Measurements from ENCODE around the gene KRTAP19-1. TPM values are rescaled to one million over a fixed set of nuclear protein-coding genes. Genes with fewer than 3 reads are reported as not detected.

KRTAP19-1 gene
- total RNA-seq, 1 donor from 2014 or later = not detected

- DNase-seq (ENCODE audit: low read depth, low spot score) = peak; percentile 28
- peak; percentile 67 for TF ChIP-seq CTCF (conservative IDR thresholded peaks at IDR 0.05)
- H3K36me3 Mint-ChIP-seq (ENCODE audit: low read depth) = no peaks in the 10 kb centered on the region
- no peak overlapping the region for H3K27ac Mint-ChIP-seq (ENCODE audit: unreplicated experiment)
- H3K4me1 Mint-ChIP-seq = peaks cover 4% of the 10 kb centered on the region
- H3K4me3 Mint-ChIP-seq = no peak overlapping the region
- peaks cover 3% of the 10 kb centered on the region for H3K9me3 Mint-ChIP-seq
- peaks cover 29% of the 10 kb centered on the region for H3K27me3 Mint-ChIP-seq (ENCODE audit: low read depth)
These were observed 46.0 kb downstream of the KRTAP19-1 start for GRCh38 chr21:30434033-30434631.

- no peak for DNase-seq (ENCODE audit: low read depth, low spot score)
These were observed 50.0 kb downstream of the KRTAP19-1 start, which contains the start of gene KRTAP13-4 for GRCh38 chr21:30430170-30430655. Gene KRTAP13-4, plus strand, starts transcription at chr21:30430220. Its CDS starts 56 bp downstream, at chr21:30430276.

More at GRCh38 chr21:30430170-30430655, 50.0 kb downstream of the KRTAP19-1 start, which contains the start of gene KRTAP13-4:
- H3K4me3 Mint-ChIP-seq = no peak within 1 kb of the TSS
- H3K9me3 Mint-ChIP-seq = peaks cover 3% of the 10 kb centered on the region
- no peak within 1 kb of the TSS for H3K27ac Mint-ChIP-seq (ENCODE audit: unreplicated experiment)
- peaks cover 4% of the 10 kb centered on the region for H3K4me1 Mint-ChIP-seq
- H3K27me3 Mint-ChIP-seq (ENCODE audit: low read depth) = peaks cover 15% of the 10 kb centered on the region
- H3K36me3 Mint-ChIP-seq (ENCODE audit: low read depth) = no peaks in the 10 kb centered on the region
- no peak for TF ChIP-seq CTCF (conservative IDR thresholded peaks at IDR 0.05)

Other genes with a start within 250 kb of the KRTAP19-1 start
- gene KRTAP24-1, start 197.4 kb downstream of the KRTAP19-1 start, total RNA-seq = not detected in 2 replicates
- gene KRTAP25-1, start 190.9 kb downstream of the KRTAP19-1 start, total RNA-seq = not detected in 2 replicates
- not detected in 2 replicates for gene KRTAP26-1, start 160.1 kb downstream of the KRTAP19-1 start, total RNA-seq
- gene KRTAP27-1, start 142.7 kb downstream of the KRTAP19-1 start, total RNA-seq = not detected in 2 replicates
- gene KRTAP23-1, start 131.8 kb downstream of the KRTAP19-1 start, total RNA-seq = not detected in 2 replicates
- gene KRTAP13-2, start 108.1 kb downstream of the KRTAP19-1 start, total RNA-seq = not detected in 2 replicates
- not detected in 2 replicates for gene KRTAP13-1, start 84.3 kb downstream of the KRTAP19-1 start, total RNA-seq
- not detected in 2 replicates for gene KRTAP13-3, start 54.4 kb downstream of the KRTAP19-1 start, total RNA-seq
- not detected in 2 replicates for gene KRTAP13-4, start 50.1 kb downstream of the KRTAP19-1 start, total RNA-seq
- not detected in 2 replicates for gene KRTAP15-1, start 40.1 kb downstream of the KRTAP19-1 start, total RNA-seq
- gene KRTAP19-2, start 7.1 kb upstream of the KRTAP19-1 start, total RNA-seq = not detected in 2 replicates
- gene KRTAP19-3, start 11.6 kb upstream of the KRTAP19-1 start, total RNA-seq = not detected in 2 replicates
- not detected in 2 replicates for gene KRTAP19-4, start 16.8 kb upstream of the KRTAP19-1 start, total RNA-seq
- gene KRTAP19-5, start 21.8 kb upstream of the KRTAP19-1 start, total RNA-seq = not detected in 2 replicates
- not detected in 2 replicates for gene KRTAP19-6, start 61.5 kb upstream of the KRTAP19-1 start, total RNA-seq
- not detected in 2 replicates for gene KRTAP19-7, start 80.9 kb upstream of the KRTAP19-1 start, total RNA-seq
- not detected in 2 replicates for gene KRTAP22-2, start 110.0 kb upstream of the KRTAP19-1 start, total RNA-seq
- gene KRTAP6-3, start 112.1 kb upstream of the KRTAP19-1 start, total RNA-seq = not detected in 2 replicates
- not detected in 2 replicates for gene KRTAP6-2, start 118.5 kb upstream of the KRTAP19-1 start, total RNA-seq
- gene KRTAP22-1, start 120.7 kb upstream of the KRTAP19-1 start, total RNA-seq = not detected in 2 replicates
- not detected in 2 replicates for gene KRTAP6-1, start 133.6 kb upstream of the KRTAP19-1 start, total RNA-seq
- not detected in 2 replicates for gene KRTAP20-1, start 136.1 kb upstream of the KRTAP19-1 start, total RNA-seq
- not detected in 2 replicates for gene KRTAP20-4, start 140.3 kb upstream of the KRTAP19-1 start, total RNA-seq
- gene KRTAP20-2, start 154.8 kb upstream of the KRTAP19-1 start, total RNA-seq = not detected in 2 replicates
- not detected in 2 replicates for gene KRTAP20-3, start 162.5 kb upstream of the KRTAP19-1 start, total RNA-seq
- not detected in 2 replicates for gene KRTAP21-3, start 238.4 kb upstream of the KRTAP19-1 start, total RNA-seq

All from neural crest cell (in vitro differentiated cells).